Measurements from ENCODE around the gene FBXO22.
A peak's percentile ranks its signal among the peaks of the same experiment; 100 is the strongest.
"Not testable (repeated sequence)": the region's sequence is repeated elsewhere in the genome, so short reads cannot be mapped to it uniquely, and the experiment has no call there.

The FBXO22 gene
- total RNA-seq, result 9.2 to 40.6 (median 23.0) reads per million in 17 experiments

DNA sequence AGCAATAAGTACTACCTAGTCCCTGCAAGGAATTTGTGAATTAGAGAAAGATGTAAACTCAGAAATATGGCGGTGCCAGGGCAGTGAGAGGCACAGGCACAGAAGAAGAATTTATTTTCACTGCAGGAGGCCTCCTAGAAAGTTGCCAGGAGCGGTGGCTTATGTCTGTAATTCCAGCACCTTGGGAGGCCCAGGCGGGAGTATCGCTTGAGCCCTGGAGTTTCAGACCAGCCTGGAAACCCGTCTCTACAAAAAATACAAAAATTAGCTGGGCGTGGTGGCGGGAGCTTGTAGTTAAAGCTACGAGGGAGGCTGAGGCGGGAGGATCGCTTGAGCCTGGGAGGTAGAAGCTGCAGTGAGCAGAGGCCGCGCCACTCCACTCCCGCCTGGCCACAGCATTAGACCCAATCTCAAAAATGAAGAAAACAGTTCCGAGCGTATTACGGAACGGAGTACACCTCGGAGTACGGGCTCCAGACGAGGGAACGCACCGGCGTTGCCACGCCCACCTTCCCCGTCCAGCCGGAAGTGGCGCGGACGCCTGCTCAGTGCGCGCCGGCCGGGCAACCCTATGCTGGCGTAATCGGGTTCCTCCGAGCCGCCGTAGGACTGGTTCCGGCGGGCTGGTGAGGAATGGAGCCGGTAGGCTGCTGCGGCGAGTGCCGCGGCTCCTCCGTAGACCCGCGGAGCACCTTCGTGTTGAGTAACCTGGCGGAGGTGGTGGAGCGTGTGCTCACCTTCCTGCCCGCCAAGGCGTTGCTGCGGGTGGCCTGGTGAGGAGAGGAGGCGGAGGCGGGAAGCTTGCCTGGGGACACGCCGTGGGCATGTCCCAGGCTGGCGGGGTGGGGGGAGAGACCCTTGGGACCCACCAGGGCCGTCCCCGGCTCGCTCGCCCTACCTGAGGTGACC is at the start of gene FBXO22:
Gene FBXO22, plus strand, starts transcription at position 548 of the 909 bp plus-strand sequence. Its CDS starts 86 bp downstream, at position 634.
- peak; percentile 94 to 97 (median 96) for DNase-seq

DNA sequence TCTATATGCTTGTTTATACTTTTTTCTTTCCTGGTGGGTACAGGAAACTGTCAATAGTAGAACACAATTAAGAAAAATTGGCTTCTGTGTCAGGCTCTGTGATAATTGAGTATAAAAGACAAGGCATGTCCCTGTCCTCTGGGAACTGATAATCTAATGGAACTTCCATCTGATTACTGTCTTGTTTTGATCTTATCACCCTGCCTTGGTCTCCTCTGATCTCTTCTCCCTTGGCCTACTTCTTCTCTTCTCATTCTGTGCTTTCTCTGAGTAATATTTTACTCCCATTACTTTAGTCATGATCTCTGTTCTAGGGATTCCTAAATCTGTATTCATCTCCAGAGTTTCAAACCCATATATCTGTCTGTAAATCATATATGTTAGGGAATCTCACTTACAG is 45.8 kb upstream of the FBXO22 start:
- DNase-seq, result no peak

DNA sequence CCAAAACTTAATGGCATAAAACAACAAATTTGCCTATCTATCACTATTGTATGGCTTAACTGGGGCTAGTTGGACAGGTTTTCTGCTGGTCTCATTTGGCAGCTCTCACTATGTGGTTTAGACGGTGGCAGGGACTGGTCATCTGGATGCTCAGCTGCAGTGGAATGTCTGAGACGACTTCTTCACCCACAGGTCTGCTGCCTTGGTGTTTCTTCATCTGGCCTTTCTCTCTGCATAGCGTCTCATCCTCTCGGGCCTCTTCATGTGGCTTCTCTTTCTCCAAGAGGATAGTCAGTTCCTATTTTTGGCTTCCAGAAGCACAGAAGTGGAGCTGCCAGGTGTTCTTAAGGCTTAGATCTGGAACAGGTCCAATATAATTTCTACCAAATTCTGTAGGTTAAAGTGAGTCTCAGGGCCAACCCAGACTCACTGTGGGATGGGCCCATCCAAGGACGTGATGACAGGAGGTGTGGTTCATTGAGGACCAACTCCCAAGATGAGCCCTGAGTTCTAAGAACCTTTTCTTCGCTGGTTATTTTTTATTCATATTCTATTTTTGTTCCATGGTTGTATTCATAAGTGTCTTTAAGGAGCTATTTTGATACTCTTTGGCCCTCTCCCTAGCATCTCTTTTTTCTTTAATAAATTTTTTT is 41.8 kb upstream of the FBXO22 start:
- no peak for DNase-seq

DNA sequence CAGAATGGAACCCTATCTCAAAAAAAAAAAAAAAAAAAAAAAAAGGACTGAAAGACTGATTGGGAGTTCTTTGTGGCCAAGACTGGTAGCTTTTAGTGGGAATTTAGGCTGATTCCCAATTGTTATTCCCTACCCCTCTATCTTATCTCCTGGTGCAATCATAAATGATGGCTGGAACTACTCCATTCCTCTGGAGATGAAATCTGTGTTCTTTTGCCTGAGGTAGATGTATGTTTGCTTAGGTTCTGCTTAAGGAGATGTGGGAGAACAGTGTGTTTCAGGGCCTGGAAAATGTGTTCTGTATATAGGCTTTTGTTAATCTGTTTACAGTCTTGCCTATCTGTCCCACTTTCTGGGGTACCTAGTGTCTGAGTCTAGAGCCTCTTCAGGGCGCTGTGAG is 40.9 kb upstream of the FBXO22 start:
- DNase-seq, result no peak

DNA sequence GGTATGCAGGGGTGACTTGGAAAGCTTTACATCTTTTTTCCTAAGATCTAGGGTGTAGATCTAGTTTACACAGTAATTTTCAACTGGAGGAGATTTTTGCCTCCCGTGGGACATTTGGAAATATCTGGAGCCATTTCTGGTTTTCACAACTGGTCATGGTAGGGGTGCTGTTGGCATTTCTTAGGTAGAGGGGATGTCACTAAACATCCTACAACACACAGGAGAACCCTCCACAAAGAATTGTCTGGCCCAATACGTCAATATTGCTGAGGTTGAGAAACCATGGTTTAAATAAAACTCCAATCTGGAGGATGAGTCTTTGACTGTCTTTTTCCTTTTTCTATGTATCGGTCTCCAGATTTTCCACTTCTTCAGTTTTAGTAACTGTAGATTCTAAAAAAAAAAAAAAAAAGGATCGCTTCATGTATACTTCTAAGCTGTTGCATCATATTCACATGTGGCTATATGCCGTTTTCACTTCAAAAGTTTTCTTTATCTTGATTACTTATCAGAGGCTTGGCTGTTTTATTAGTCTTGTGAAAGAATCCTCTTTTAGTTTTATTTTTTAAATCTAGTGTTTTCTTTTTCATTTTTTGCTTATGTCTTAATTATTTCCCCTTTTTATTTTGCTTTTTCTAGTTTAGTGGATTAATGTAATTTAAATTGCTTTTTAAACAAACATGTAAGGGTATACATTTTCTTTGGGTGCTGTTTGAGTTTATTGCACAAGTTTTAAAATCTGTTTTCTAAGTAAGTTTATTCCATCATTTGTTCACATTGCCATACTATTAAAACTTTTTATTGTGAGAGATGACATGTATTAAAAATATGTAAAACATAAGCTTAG is 39.2 kb upstream of the FBXO22 start:
- DNase-seq, result no peak

DNA sequence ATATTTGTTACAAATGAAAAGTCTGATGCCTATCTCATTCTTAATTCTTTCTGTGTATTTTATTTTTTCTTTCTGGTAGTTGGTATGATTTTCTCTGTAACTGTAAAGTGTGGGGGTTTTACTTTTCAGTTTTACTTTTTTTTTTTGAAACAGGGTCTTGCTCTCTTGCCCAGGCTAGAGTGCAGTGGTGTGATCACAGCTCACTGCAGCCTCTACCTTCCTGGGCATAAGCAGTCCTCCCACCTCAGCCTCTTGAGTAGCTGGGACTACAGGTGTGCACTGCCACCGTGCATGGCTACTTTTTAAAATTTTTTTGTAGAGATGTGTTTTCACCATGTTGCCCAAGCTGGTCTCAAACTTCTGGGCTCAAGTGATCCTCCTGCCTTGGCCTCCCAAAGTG is 37.6 kb upstream of the FBXO22 start:
- DNase-seq, result not testable (repeated sequence)

DNA sequence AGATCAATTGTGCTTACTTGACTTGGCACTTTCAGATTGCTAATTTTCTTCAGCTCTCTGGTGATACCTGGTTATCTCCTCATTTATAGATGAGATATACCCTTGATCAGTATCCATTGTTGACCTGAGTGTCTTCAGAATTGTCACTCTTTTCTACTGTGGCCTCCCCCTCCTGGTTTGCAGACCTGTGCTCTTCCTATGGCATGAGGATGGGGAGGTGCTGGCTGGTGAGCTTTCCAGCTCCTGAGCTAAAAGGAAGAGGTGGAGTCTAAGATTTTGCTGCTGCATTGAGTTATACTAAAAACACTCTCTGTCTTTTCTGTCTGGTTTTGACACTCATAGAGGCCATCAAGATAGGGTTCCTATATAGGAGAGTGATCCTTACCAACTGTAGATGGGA is 36.8 kb upstream of the FBXO22 start:
- DNase-seq, result no peak

DNA sequence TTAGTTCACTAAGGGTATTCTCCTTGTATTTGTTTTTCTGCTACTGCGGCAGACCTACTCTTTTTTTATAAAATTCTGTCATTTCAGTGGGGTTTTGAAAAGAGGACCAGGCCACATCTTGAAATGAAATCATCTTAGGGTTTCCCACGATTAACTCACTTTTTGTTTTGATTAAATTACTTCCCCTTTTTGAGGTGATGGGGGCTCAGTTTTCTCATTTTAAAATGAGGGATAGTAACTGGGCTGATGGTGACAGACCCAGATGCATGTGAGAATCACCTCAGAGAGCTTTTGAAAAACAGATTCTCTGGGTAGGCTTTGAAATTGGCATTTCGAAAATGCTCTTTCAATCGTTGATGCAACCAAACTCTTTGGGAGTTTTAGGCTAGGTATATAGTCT is 36.2 kb upstream of the FBXO22 start:
- peak in 1 of 4 experiments; percentile 19 for DNase-seq

DNA sequence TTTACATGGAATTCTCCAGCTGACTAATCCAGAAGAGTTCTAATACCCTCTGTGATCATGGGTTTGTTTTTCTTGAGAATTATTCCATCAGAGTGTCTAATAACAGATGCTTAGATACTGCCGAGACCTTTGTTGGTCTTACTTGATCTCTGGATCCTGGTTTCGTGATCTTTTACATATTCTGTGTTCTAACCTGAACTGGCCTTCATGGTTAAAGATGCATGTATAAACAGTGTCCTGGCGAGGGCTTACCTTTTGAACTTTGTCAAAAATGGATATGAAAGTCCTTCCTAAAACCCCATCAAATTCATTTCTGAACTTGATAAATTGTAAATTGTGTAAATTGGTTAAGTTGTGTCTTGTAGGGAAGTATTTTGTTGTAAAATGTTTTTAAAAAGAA is 35.7 kb upstream of the FBXO22 start:
- no peak for DNase-seq

DNA sequence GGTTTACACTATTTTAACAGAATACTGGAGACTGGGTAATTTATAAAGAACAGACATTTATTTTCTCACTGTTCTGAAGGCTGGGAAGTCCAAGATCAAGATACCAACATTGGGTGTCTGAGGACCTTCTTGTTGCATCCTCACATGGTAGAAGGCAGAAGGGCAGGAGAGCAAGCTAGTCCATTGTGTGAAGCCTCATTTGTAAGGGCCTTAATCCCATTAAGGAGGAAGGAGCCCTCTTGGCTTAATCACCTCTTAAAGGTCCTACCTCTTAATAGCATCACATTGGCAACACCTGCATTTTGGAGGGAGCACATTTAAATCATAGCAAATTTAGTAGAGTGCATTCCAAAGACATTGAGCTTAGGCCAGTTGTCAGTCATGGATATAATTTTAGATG is 34.2 kb upstream of the FBXO22 start:
- no peak for DNase-seq

DNA sequence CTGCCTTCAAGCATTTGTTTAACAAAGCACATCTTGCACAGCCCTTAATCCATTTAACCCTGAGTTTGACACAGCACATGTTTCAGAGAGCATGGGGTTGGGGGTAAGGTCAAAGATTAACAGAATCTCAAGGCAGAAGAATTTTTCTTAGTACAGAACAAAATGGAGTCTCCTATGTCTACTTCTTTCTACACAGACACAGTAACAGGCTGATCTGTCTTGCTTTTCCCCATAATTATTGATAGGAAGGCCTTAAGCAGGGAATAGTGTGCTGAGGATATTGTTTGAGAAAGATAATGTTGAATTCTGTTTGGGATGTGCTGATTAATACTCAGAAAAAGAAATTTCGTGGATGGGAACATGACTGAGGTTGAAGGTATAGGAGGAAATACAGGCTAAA is 32.1 kb upstream of the FBXO22 start:
- not testable (repeated sequence) for DNase-seq

DNA sequence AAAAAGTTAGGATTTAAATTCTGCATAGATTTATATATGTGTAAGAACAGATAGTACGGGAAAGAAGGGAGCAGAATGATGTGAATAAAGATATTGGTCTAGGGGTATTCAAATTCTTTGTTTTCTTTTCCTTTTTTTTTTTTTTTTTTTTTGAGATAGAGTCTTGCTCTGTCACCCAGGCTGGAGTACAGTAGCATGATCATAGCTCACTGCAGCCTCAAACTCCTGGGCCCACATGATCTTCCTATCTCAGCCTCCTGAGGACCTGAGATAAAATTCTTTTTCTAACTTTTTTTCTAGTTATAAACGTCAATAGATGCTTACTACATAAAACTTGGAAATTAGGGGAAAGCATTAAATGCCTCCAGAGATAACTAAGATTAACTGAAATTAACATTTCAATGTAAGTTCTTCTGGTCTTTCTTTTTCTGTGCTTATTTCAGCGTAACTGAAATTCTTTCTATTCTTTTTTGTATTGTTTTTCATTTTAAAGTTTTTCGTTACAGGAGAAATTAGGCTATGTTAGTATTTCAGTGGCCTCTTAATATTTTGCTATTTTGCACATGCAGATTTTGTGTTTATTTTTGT is 31.2 kb upstream of the FBXO22 start:
- DNase-seq, result no peak

DNA sequence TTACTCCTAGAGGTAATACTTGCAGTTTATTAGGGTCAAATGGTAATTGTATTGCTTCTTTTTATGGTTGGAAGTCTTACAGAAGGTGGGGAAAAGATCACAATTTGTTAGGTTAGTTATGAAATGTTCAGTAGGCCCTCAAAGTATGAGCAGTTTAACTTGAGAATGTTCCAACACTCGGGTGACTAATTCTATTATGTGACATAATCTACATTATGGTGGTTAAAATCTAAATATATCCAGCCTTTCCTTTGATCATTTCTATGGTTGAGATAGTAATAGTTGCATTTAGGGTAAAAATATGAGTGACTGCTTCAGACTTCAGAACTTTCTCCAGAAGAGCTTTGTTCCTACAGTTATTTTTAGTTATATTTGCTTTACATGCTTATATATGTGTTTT is 19.6 kb upstream of the FBXO22 start:
- no peak for DNase-seq

DNA sequence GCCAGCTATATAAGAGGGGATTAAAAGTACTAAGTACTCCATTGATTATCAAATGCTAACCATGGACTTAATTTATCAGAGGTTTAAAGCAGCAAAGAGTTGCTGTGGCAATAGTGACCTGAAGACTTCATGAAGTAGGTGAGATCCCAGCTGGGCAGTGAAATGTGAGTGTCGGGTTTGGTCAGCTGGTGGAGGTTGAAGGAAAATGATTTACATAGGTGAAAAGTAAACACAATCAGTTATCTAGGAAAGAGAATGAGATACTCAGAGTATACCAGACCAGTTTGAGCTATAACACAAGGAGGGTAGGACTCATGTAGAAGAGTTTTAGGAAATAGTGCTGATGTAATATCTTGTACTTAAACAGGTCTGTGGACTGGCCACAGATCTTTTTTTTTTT is 16.5 kb upstream of the FBXO22 start:
- DNase-seq, result no peak

DNA sequence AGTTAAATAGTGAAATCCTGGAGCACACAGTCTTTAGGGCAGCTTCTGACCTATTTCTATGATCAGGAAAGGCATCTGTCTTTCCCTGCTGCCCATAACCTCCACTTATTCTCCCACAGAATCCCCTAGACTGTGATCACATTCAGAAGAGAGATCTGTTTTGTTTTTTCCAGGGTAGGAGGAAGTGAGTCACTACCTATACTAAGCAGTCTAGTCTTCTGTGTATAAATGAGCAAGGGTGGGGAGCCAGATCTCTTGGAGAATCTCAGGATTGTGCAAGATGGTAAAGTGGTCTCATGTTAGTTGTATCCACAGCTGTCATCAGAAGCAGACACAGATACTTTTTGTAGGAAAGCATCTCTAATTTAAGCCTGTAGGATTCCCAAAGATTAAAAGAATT is 11.8 kb upstream of the FBXO22 start:
- peak in 3 of 4 experiments; percentile 14 to 50 (median 24) for DNase-seq

DNA sequence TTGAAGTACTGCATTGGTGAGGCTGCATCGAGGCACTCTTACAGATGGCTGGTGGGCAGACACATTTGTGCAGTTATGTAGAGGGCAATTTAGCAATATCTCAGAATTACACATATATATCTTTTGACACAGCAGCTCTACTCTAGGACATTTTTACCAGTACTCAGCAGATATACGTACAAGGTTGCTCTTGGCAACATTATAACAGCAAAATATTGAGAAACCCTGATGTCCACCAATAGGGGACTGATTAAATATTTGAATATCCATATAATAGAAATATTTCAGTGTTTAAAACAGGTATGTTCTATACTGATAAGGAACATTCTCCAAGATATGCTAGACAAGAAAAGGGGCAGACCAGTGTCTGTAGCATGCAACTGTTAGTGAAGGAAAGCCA is 7.9 kb upstream of the FBXO22 start:
- DNase-seq, result no peak

DNA sequence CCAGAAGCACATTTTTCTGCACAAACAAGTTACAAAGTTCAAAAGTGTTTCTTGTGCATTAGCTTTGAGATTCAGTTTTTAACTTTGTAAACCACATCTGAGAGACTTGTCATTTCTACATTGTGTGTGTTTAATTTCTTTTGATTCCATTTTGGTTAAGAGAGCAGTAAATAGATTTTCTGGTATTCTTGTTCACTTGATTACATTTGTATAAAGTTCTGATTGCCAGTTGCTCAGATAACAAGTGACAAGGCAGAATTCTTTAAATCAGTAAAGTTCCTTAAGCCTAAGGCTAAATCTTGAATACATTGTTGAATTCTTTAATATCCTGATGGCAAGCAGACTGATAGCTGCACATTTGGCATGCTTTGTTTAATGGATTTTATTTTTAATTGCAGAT is 3.1 kb upstream of the FBXO22 start:
- no peak for DNase-seq

DNA sequence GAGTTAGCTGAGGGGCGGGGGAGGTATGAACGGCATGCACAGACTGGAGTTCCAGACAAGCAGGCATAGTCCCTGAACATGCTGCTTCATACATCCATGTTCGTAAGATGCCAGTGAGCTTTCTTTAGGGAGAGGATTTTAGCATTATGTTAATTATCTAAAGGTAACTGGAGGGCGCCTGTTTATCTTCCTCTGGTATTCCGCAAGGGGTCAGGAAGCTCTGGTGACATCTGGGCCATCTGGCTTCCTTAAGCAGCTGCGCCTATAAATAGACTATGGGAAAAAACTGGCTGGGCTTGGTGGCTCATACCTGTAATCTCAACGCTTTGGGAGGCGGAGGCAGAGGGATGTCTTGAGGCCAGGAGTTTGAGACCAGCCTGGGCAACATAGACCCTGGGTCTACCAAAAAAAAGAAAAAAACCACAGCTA is 1.5 kb upstream of the FBXO22 start:
- peak in 2 of 4 experiments; percentile 6 to 10 for DNase-seq

DNA sequence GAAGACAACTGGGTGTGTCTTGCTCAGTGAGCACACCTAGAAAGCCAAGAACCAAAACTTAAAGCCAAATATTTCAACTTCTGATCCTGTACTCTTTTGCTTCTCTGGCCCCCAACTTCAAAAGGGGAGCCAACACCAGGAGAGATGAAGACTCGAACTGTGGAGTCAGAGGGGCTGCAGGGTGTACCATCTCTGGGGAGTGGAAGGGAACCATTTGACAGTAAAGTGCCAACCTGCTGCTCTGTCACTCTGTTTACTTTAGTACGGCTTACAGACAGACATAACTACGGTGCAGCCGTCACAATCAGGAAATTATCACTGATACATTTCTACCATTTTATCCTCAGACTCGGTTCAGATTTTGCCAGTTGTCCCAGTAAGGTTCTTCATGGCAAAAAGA is 1.6 kb downstream of the FBXO22 start:
- no peak for DNase-seq

DNA sequence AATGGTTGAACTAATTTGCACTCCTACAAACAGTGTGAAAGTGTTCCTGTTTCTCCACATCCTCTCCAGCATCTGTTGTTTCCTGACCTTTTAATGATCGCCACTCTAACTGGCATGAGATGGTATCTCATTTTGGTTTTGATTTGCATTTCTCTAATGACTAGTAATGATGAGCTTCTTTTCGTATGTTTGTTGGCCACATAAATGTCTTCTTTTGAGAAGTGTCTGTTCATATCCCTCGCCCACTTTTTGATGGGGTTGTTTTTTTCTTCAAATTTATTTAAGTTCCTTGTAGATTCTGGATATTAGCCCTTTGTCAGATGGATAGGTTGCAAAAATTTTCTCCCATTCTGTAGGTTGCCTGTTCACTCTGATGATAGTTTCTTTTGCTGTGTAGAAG is 6.7 kb downstream of the FBXO22 start:
- not testable (repeated sequence) for DNase-seq

DNA sequence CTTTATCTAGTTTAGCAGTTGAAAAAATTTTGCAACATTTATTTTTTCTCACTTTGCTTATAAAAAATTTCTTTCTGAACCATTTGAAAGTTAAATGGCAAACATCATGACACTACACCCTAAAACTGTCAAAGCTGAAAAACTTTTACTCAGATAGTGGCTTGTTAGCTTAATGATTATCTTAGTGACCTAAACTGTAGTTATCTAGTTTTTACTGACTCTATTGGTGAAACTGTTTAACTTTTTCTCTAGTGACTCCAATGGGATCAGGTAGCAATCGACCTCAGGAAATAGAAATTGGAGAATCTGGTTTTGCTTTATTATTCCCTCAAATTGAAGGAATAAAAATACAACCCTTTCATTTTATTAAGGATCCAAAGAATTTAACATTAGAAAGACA is 13.3 kb downstream of the FBXO22 start:
- DNase-seq, result no peak

DNA sequence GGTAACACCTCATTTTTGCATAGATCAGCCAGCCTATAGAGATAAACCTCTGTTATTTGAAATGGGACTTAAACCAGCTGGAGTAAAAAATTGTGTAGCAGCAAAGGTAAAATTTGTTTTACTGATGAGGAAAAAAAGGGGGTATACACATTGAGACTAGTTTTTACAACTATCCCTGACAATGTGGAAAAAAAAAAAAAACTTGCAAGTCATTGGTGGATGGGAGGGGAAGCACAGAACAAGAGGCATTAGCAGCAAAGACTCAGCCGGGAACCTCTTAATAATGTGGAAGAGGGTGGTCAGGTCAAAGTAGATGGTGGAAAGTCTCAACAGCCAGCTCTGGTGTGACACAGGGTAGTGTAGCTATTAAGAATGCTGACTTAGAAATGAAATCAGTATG is 14.5 kb downstream of the FBXO22 start:
- no peak for DNase-seq

DNA sequence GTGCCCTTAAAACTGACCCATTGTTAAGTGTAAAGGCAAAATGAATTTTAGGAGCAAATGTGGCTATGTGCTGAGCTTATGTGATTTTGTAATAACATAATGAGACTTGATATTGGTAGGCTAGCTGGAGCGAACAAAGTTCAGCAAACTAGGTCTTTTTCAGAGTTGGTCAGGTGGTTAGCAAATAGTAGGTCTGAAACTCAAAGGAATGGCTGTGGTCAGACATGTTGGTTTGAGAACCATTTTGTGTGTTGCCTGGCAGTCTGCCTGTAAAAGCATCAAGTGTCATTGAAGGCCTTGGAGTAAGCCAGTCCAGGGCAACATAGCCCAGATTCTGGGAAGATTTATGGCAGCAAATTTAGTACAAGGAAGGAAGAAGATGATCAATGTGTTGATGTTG is 16.4 kb downstream of the FBXO22 start:
- no peak for DNase-seq

Measured in suppressor macrophage (primary cell).